Frontal cortex (tissue), 4 donors: ENCODE data around the gene ZGPAT. TPM values are rescaled to one million over a fixed set of nuclear protein-coding genes. Genes with fewer than 3 reads are reported as not detected.
A peak's percentile ranks its signal among the peaks of the same experiment; 100 is the strongest.

ENCODE experiments used
- DNase-seq, 2 donors: peaks; one replicate each; pipeline ENCODE4 v3.0.0; 2012; ENCODE audit warnings: low spot score in 2 of 2
- FAIRE-seq: peaks from 2 replicates; lab custom pipeline; 2012; peaks lifted over from hg19 to GRCh38; lab: Jason Lieb, UNC
- total RNA-seq: library from RNA; depleted of rRNA; stranded (reverse); fragments of >200 nt; gene quantifications from one replicate; pipeline ENCODE4 v1.2.3, GENCODE V29; 2014
- donor health status: control.
- donor health status: control.
- donor health status: control.

The ZGPAT gene
- total RNA-seq, 1 donor from 2014 or later, result 6.5 TPM

GRCh38 chr20:63700199-63701050 lies 7.4 kb upstream of the ZGPAT start:
- DNase-seq (peak; percentile 14 to 18), FAIRE-seq (no peak)

GRCh38 chr20:63701051-63701328 lies 6.8 kb upstream of the ZGPAT start:
- FAIRE-seq, result no peak
- DNase-seq, result no peak

- FAIRE-seq (no peak), DNase-seq (peak; percentile 12 to 13)
Observed at GRCh38 chr20:63701329-63702035, 6.4 kb upstream of the ZGPAT start.

- FAIRE-seq, result no peak
- no peak for DNase-seq
Observed at GRCh38 chr20:63702036-63702665, 5.7 kb upstream of the ZGPAT start.

DNA sequence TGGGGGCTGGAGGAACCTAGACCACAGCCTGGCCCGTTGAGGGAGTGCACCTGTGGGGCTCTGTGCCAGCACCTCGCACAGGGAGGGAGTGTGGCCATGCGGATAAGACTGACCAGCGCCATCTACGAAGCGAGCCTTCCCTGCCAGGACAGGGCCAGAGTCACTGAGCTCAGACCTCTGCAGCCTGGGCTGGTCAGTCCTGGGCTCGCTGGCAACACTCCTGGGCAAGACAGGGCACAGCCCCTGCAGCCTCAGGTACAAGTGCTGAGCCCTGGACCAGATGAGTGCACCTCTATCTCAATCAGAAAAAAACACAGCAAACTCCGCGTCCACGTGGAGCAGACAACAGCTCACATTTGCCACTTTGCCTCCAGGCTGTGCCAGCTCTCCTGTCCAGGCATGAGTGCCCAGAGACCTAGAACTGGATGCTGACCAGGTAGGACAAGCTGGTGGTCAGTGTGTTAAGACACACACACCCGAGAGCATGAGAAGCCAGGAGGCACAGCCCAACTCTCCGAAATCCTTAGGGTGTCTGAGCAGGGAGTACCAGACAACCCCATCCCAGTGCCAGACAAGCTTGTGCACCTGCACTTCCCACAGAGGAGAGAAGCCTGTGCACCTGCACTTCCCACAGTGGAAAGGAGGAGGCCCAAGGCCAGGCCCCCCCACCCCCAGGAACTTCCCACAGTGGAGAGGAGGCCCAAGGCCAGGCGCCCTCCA lies 4.9 kb upstream of the ZGPAT start:
- DNase-seq (peak in 1 of 2 donors; percentile 6), FAIRE-seq (no peak)

GRCh38 chr20:63703471-63703975 lies 4.3 kb upstream of the ZGPAT start:
- DNase-seq (no peak), FAIRE-seq (no peak)

- DNase-seq, result no peak
- FAIRE-seq, result no peak
Observed at GRCh38 chr20:63703976-63704748, 3.7 kb upstream of the ZGPAT start.

GRCh38 chr20:63704749-63705117 lies 3.1 kb upstream of the ZGPAT start:
- DNase-seq (no peak), FAIRE-seq (no peak)

GRCh38 chr20:63705232-63706026 lies 2.4 kb upstream of the ZGPAT start:
- no peak for FAIRE-seq
- DNase-seq, result peak in 1 of 2 donors; percentile 12

DNA sequence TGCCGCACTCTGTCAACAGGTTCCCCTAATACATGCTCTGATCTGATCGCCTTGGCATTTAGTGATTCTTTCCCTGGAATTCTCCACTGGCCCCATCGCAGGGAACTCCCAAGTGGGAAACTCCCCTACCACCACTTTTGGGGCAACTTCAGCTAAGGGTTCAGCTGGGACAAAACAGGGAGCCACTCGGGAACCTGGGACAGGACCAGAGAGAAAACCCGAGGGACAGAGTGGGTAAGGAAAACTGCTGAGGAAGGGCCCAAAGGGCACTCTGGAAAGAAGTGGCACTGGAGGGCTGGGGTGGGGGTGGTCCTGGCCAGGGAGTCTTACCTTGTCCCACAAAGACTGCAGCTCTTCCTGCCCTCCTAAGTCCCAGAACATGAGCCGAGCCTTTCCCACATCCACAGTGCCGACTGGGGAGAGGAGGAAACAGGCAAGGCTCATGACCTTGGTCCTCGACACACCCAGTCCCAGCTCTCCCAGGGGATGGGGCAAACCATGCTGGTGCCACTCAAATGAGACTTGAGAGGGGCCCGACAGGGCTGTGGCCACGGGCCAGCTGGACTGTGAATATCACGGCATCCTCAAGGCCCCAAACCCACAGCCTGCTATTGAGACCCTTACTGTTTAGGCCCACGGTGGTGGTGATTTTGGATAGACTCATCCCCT lies 1.7 kb upstream of the ZGPAT start:
- peak in 1 of 2 donors; percentile 12 for DNase-seq
- FAIRE-seq, result no peak

DNA sequence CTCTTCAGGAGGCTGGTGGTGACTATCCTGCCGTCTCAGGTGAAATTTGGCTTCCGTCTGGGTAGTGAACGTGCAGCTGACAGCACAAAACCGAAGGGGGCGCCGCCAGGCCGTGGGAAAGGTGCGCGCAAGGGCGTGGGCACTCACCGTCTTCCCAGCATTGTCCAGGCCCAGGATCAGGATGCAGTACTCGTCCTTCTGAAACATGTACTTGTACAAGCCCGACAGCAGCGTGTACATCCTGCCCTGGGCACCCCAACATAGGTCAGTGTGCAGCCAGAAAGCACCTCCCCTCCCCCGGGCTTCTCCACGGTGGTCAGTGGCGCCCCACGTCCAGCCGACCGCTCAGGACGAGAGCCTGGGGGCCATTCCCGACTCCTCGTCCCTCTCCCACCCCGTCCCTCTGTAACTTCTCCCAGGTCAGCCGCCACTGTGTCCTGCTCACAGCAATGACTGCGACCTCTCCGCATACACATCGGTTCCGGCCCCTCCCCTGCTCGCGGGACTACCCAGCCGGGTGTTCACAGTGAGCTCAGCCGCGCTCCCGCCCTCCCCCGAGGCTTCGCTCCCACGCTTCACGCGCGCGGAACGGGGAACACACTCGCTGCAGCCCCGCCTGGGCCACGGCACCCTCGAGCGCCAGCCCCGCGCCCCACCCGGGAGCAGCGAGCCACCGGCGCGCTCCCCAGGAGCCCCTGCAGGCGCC lies 834 bp upstream of the ZGPAT start:
- FAIRE-seq (no peak), DNase-seq (peak; percentile 22 to 32)

DNA sequence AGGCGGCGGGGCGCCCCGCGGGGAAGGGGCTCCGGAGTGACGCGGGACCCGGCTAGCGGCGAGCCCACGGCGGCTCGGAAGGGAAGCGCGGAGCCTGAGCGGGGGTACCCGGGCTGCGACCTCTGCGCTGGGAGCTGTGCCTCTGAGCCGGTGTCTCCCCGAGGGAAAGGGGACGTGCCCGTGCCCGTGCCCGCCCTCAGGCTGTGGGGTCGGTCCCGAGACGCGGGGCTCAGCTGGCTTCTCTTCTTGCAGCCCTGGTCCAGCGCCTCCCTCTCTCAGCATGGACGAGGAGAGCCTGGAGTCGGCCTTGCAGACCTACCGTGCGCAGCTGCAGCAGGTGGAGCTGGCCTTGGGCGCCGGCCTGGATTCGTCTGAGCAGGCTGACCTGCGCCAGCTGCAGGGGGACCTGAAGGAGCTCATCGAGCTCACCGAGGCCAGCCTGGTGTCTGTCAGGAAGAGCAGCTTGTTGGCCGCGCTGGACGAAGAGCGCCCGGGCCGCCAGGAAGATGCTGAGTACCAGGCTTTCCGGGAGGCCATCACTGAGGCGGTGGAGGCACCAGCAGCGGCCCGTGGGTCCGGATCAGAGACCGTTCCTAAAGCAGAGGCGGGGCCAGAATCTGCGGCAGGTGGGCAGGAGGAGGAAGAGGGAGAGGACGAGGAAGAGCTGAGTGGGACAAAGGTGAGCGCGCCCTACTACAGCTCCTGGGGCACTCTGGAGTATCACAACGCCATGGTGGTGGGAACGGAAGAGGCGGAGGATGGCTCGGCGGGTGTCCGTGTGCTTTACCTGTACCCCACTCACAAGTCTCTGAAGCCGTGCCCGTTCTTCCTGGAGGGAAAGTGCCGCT lies 686 bp downstream of the ZGPAT start:
- FAIRE-seq (no peak), DNase-seq (peak in 1 of 2 donors; percentile 14)

- FAIRE-seq (no peak), DNase-seq (no peak)
Observed at GRCh38 chr20:63709149-63709527, 1.3 kb downstream of the ZGPAT start.

GRCh38 chr20:63711085-63711645 lies 3.3 kb downstream of the ZGPAT start:
- DNase-seq (no peak), FAIRE-seq (no peak)

- FAIRE-seq (no peak), DNase-seq (no peak)
Observed at GRCh38 chr20:63712191-63712590, 4.4 kb downstream of the ZGPAT start.

- FAIRE-seq, result no peak
- no peak for DNase-seq
Observed at GRCh38 chr20:63714858-63715257, 7.0 kb downstream of the ZGPAT start.
